ENCODE results near the gene PJA2.

- TF ChIP-seq RAD21 (IDR thresholded peaks at IDR 0.05) (no peak), CTCF (IDR thresholded peaks at IDR 0.05; ENCODE audit: low read depth, low read length, missing input control) (no peak), FOXA1 (IDR thresholded peaks at IDR 0.05) (no peak), JUND (IDR thresholded peaks at IDR 0.05) (no peak)
Observed at GRCh38 chr5:109396965-109397364, 12.8 kb downstream of the PJA2 start.
